ENCODE measurements around the gene RAB34.

DNA sequence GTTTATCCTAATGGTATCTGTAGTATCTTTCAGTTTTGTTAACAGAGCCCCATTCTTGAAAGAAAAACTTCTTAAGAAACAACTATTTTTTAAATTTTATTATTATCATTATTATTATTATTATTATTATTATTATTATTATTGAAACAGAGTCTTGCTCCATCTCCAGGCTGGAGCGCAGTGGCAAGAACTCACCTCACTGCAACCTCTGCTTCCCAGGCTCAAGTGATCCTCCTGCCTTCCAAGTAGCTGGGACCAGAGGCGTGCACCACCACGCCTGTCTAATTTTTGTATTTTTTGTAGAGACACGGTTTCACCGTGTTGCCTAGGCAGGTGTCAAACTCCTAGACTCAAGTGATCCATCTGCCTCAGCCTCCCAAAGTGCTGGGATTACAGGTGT, 32.3 kb downstream of the RAB34 start:
- TF ChIP-seq POLR2A (IDR thresholded peaks at IDR 0.05) (no peak), CTCF (IDR thresholded peaks at IDR 0.05) (no peak)

Measured in heart left ventricle (tissue), 13 donors.